GM12875 (cell line): ENCODE data around the gene POU4F2.

Source experiments
- H3K4me3 ChIP-seq: one replicate; pipeline ENCODE4 v1.5.1; 2011; ENCODE audit warnings: low read depth, low read length, control low read depth
- CTCF ChIP-seq: IDR thresholded peaks from 2 replicates; pipeline ENCODE4 v1.5.1; 2011; ENCODE audit warnings: low read depth, mild to moderate bottlenecking, control low read depth, inconsistent platforms, low read length, moderate library complexity, borderline replicate concordance; ENCODE audit not compliant: insufficient read depth

Gene POU4F2

GRCh38 chr4:146638786-146639505 lies at the start of gene POU4F2:
POU4F2 (plus strand) TSS chr4:146638893; CDS start chr4:146639141, 248 bp downstream.
- TF ChIP-seq CTCF = no peak
- no peak within 1 kb of the TSS for H3K4me3 ChIP-seq

- no peak overlapping the region for H3K4me3 ChIP-seq
- TF ChIP-seq CTCF = no peak
These were observed 47.9 kb upstream of the POU4F2 start for GRCh38 chr4:146590801-146591200.

GRCh38 chr4:146592019-146592418 lies 46.7 kb upstream of the POU4F2 start:
- TF ChIP-seq CTCF = no peak
- no peak overlapping the region for H3K4me3 ChIP-seq

- TF ChIP-seq CTCF = no peak
- no peak overlapping the region for H3K4me3 ChIP-seq
These were observed 5.8 kb upstream of the POU4F2 start for GRCh38 chr4:146632770-146633470.

- H3K4me3 ChIP-seq = no peak overlapping the region
- TF ChIP-seq CTCF = no peak
These were observed 5.3 kb upstream of the POU4F2 start for GRCh38 chr4:146633471-146633800.

GRCh38 chr4:146634825-146635224 lies 3.9 kb upstream of the POU4F2 start:
- no peak overlapping the region for H3K4me3 ChIP-seq
- no peak for TF ChIP-seq CTCF
